ENCODE results near the gene COPZ1. TPM values are rescaled to one million over a fixed set of nuclear protein-coding genes. Genes with fewer than 3 reads are reported as not detected.

Gene COPZ1
- total RNA-seq, 1 experiment from 2014 or later = 104 TPM

GRCh38 chr12:54381136-54381535, 56.2 kb downstream of the COPZ1 start:
- no peak overlapping the region for H3K4me2 ChIP-seq (ENCODE audit: insufficient read depth, insufficient read length, low read length)

More at GRCh38 chr12:54381136-54381535, 56.2 kb downstream of the COPZ1 start:
- H4K20me1 ChIP-seq (ENCODE audit: control insufficient read depth, insufficient read depth, insufficient read length) = no peaks in the 10 kb centered on the region
- peaks cover 8% of the 10 kb centered on the region for H3K23me2 ChIP-seq (ENCODE audit: insufficient read length, low read depth, low read length, poor library complexity, severe bottlenecking)
- H3K36me3 Mint-ChIP-seq (ENCODE audit: insufficient read depth in 1 of 3, low read depth in 3 of 3) = peaks cover 6 to 33% (median 11%) of the 10 kb centered on the region in 3 experiments; a peak in 6 of 7 replicates
- no peak overlapping the region for H3K4me3 Mint-ChIP-seq
- no peak overlapping the region for H3K9ac ChIP-seq (ENCODE audit: extremely low read depth, insufficient read length, low read length)
- H3K23ac ChIP-seq (ENCODE audit: insufficient read length, low read depth, low read length) = no peak overlapping the region
- H2BK12ac ChIP-seq (ENCODE audit: insufficient read length, low read depth, low read length) = no peak overlapping the region
- no peak overlapping the region for H3T11ph ChIP-seq (ENCODE audit: low read length)
- no peak overlapping the region for H3K27ac Mint-ChIP-seq
- H2BK120ac ChIP-seq (ENCODE audit: low read depth, low read length, poor library complexity, severe bottlenecking) = no peak overlapping the region
- no peaks in the 10 kb centered on the region for H3K79me2 ChIP-seq (ENCODE audit: insufficient read depth, low read length)
- no peak overlapping the region for H4K91ac ChIP-seq (ENCODE audit: insufficient read length, low read depth, low read length)
- H2BK5ac ChIP-seq (ENCODE audit: insufficient read length, low read length) = no peak overlapping the region
- no peak overlapping the region for H4K5ac ChIP-seq (ENCODE audit: insufficient read length, low read depth, low read length)
- peaks cover 25% of the 10 kb centered on the region for H3K27me3 Mint-ChIP-seq (ENCODE audit: low read depth)
- H2AK5ac ChIP-seq (ENCODE audit: insufficient read length, low read length) = no peak overlapping the region
- no peak overlapping the region for H3K4ac ChIP-seq (ENCODE audit: low read depth, low read length)
- no peak for TF ChIP-seq CTCF (conservative IDR thresholded peaks at IDR 0.05)
- no peak overlapping the region for H2BK20ac ChIP-seq (ENCODE audit: low read depth, low read length, poor library complexity, severe bottlenecking)
- no peak overlapping the region for H4K8ac ChIP-seq (replicated peaks; ENCODE audit: insufficient read length, low read depth, low read length)
- no peaks in the 10 kb centered on the region for H3K9me3 Mint-ChIP-seq
- H2AFZ ChIP-seq (ENCODE audit: low read length) = no peak overlapping the region
- H3K14ac ChIP-seq (ENCODE audit: insufficient read depth, low read length) = no peak overlapping the region
- H3K9me3 ChIP-seq (ENCODE audit: control insufficient read depth, low read depth, low read length) = no peaks in the 10 kb centered on the region
- H3K18ac ChIP-seq (ENCODE audit: insufficient read length, low read depth, low read length) = no peak overlapping the region
- no peaks in the 10 kb centered on the region for H3K27me3 ChIP-seq (ENCODE audit: insufficient read depth, low read length)
- WGBS (ENCODE audit: extremely low coverage, insufficient read length, low lambda C conversion rate) = no CpG with 5 or more reads among the region's 4 CpGs
- no peak overlapping the region for H3K56ac ChIP-seq (ENCODE audit: insufficient read length, low read depth, low read length)
- no peaks in the 10 kb centered on the region for H3K79me1 ChIP-seq (ENCODE audit: insufficient read depth, low read depth, low read length, poor library complexity, severe bottlenecking)
- no peak for DNase-seq
- H2BK15ac ChIP-seq (ENCODE audit: low read depth, low read length) = no peak overlapping the region
- peaks cover 37 to 44% of the 10 kb centered on the region in 2 experiments for H3K4me1 Mint-ChIP-seq
- no peak overlapping the region for H3K27ac ChIP-seq (ENCODE audit: insufficient read length, low read depth, low read length)
- peaks cover 7% of the 10 kb centered on the region; the same call in 1 of the 2 replicates for H3K4me1 ChIP-seq (ENCODE audit: insufficient read depth, low read length)

All from H9 (cell line).